GM18870 (cell line): Measurements from ENCODE around the gene BTRC.

Source experiments
- ATAC-seq: cut with Tn5 transposase; IDR thresholded peaks from one replicate; pipeline ENCODE4 v1.9.1; 2021; ENCODE audit warnings: moderate library complexity; ENCODE audit not compliant: unreplicated experiment

Gene BTRC

GRCh38 chr10:101441541-101442455 is 87.8 kb downstream of the BTRC start:
- ATAC-seq, result no peak

DNA sequence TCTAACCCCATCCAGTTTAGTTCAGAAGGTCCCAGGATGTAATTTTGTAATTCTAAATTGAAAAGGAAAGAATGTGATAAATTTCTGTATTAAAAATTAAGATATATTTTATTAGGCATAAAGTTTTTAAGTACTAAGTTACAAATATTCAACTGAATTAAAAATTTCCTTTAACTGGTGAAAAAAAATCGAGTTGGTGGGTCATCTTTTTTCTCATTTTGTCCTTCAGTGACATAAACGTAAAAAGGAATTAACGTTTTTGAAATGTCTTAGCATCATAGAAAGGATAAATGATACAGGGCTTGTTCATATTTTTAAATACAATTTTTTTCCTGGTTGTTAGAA is 88.5 kb downstream of the BTRC start:
- no peak for ATAC-seq

DNA sequence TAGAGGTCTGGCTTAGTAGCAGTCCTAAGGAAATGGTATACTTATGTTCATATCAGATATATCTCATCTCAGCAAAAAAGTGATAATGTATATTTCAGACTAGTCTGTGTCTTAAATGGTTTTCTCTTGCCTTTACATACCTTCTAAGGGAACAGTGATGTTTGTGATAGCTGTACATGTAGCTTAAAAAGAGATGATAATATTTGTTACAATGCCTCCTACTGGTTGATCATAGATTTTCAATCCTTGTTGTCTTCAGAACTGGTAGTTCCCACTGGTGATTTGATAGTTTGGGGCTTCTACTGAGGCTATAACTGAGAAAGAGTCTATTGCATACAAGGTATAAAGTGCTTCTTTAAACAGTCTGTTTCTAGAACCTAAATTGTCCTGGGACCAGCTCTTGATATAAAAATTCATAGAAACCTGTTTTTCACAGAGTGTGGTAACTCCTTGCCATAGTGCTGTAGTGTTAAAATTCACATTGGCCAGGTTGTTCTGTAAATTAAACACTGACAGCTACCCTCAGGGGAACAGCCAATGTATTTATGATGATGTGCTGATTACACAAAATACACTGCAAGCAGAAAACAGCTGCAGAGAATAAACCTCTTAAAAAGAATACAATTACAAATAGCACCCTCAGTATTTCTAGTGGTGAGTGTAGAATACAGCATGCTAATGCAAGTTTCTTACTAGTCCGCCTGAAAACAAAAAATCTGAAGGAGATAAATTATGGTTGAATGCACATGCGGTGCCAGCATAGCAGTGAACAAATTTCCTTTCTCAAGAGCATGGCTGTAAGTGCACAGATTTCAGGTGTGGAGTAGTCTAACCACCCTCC is 90.3 kb downstream of the BTRC start:
- ATAC-seq, result no peak

- no peak for ATAC-seq
Measured at GRCh38 chr10:101446071-101446470, 92.1 kb downstream of the BTRC start.

DNA sequence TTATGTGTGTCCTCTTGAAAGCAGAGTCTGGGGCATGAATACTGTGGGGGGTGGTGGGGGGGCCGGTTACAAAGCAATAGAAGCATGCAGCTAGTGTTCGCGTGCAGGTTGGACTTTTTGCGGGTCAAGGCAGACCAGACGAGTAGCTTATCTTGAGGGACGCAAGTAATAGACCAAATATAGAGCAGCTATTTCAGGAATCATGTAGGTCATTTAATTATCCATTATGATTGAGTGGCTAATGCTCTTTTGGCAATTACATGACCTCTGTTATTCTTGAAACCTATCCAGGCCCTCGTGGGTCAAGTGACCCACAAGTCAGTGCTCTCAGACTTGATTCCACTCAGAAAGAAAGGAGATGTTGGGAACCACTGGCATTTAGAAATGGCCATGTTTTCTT is 93.0 kb downstream of the BTRC start:
- ATAC-seq, result no peak

DNA sequence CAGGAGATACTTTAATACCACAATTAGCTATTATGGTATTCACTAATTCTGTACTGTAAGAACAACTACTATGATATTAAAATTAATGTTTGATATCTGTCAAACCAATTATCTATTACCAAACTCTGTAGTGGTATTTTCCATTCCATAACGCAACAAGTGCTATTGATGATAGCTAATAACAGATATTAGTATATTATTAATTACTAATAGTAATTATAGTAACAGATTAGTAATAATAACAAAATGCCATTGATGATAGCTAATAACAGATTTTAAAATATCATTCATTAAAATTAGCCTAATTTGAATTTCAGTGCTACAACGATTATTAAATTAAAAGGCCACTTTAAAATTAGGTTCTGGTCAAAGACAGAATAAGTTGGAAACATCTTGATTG is 93.5 kb downstream of the BTRC start:
- no peak for ATAC-seq

GRCh38 chr10:101450277-101451080 is 96.5 kb downstream of the BTRC start:
- no peak for ATAC-seq

GRCh38 chr10:101451261-101451660 is 97.3 kb downstream of the BTRC start:
- no peak for ATAC-seq

- ATAC-seq, result no peak
Measured at GRCh38 chr10:101451667-101452069, 97.7 kb downstream of the BTRC start.

DNA sequence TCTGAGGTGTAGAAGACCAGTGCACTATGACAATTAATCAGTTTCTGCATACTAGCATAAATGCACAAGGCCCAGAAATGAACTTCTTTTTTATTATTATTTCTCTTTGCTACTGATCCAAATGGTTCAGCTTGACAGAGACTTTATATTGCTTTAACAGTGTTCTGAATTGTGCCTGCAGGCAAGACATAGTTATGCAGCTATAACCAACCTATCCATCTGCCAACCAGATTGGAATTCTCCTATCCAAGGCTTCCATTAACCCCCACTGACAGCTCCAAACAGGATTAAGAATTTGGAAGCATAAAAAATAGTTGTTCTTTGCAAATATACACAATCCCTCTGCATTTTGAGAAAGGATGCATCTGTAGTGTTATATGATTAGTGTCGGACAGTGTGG is 98.2 kb downstream of the BTRC start:
- ATAC-seq, result no peak

- ATAC-seq, result no peak
Measured at GRCh38 chr10:101452593-101452992, 98.6 kb downstream of the BTRC start.

- no peak for ATAC-seq
Measured at GRCh38 chr10:101453318-101453717, 99.4 kb downstream of the BTRC start.

- no peak for ATAC-seq
Measured at GRCh38 chr10:101453791-101454718, 100.1 kb downstream of the BTRC start.

DNA sequence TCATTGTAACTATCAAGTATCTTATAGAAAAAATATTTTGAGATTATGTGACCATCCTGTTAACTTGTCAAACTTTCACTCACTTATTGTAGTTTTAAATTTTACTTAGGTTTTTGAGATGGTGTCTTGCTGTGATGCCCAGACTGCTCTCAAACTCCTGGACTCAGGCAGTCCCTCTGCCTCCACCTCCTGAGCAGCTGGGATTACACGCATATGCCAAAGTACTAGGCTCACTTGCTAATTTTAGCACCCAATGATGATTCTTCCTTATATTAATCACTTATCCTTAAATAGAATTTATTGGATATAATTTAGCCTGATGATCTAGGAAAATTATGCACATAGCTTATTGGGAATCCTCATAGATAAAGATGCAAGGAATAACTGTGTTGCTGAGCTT is 104.9 kb downstream of the BTRC start:
- ATAC-seq, result no peak

- ATAC-seq, result no peak
Measured at GRCh38 chr10:101464082-101464481, 110.1 kb downstream of the BTRC start.

- ATAC-seq, result no peak
Measured at GRCh38 chr10:101464599-101464998, 110.6 kb downstream of the BTRC start.

DNA sequence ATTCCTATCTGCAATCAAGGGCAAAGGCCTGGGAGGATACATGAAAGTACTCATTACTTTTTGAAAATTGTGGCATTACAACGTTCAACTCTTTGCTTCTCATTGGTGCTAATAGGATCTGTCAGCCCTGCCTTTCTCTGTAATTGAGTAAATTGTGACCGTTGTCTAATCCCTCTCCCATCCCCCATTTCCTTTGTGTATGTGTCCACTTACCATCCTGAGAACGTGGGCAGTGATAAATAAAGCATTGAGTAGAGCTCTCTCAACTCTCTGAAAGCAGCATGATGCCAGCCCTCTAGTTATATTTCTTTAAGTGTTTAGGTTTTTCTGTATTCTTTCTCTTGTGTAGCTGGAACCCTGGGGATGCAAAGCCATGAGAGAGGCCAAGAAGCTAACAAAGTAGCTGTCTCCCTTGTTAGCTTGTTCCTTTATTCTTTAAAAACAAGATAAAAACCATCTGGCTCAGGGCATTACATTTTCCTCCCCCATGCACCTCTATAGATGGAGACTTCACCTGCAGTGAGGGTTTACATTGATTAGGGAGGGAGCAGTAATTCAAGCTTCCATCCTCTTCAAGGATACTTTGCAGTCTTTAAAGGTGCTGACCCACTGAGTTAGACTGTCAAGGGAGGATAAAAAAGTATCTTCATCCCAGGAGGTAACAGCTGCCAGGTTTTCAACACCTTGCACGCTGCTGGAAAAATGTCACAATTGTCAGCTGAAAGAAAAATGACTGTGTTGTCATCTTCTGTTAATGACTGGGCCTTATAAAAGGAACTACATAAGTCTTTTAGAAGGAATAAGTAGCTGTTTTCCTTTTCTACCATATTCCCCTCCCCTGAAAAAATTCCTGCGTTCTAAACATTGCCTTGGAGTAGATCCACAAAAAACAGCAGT is 112.3 kb downstream of the BTRC start:
- no peak for ATAC-seq

GRCh38 chr10:101467286-101467770 is 113.4 kb downstream of the BTRC start:
- no peak for ATAC-seq

DNA sequence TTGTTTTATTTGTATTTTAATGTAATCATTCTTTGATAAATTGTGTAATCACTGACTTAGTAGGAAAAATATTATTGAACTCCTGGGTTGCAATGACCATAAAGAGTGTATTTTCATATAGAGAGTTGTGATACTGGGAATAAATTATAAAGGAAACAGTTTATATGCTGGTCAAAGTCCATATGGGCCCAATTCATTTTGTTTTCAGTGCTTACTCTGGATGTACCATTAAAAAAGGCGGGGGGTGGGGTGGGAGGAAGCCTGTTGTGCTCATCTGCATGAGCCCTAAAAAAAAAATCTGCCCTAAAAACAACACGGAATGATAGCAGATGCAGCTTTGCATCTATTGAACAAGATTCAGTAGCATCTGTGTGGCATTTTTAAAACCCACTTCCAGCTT is 114.2 kb downstream of the BTRC start:
- ATAC-seq, result no peak
